Endodermal cell (in vitro differentiated cells): ENCODE results near the gene VSIG4. TPM values are rescaled to one million over a fixed set of nuclear protein-coding genes. Genes with fewer than 3 reads are reported as not detected.

ENCODE experiments used
- total RNA-seq, 2 donors: library from RNA; stranded (reverse); fragmentation: NEBNext Ultra II Directional in 1 of 2; extraction: Animal tissue kit (Norgen Biotek cat#: 25700) in 1 of 2; gene quantifications; 2 replicates in 1 of 2; 3 replicates in 1 of 2; pipeline ENCODE4 v1.2.1, GENCODE V29; 2021

Gene VSIG4
- total RNA-seq, 2 donors from 2014 or later: not detected

Other genes with a start within 250 kb of the VSIG4 start
- 10 to 100 TPM; 76.2 to 88.1 TPM for gene HEPH, start 124.2 kb upstream of the VSIG4 start, total RNA-seq